Measurements from ENCODE around the gene SSTR5.

DNA sequence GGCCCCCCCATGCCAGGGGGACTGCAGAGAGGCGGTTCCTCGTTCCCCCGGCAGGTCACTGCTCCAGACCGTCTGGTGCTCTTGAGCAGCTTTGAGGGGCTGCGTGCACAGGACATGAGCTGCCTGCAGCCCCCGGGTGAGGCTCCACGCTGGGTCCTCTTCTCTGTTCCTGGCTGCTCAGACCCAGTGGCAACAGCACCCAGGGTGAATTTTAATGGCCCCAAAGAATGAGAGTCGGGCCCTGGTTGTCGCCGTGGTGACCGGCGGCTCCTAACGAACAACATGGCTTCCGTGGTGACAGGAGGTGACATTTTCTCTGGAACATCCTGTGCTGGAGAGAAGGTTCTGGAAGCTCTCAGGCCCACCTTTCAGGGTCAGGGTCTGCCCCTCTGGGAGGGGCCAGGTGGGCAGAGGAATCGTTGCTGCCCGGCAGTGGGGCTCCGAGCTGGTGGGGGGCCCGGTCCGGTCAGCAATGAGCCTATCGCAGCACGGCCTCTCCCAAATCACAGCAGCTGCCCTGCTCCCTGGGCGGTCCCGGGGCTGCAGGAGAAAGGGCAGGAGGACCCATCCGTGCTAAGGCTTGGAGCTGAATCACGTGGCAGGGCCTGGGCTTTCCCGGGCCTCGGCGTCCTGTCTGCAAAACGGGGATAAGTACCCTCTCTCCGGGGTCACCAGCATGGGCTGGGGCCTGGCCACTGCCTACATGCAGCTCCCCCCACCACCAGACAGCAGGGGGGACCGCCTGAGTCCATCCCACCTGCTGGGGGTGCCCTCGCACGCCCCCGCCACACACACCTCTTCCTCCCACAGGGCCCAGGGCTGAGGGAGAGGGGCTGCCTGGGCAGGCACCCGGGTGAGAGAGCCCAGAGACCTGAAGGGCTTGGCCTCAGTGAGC lies 26.9 kb downstream of the SSTR5 start:
- no peak for TF ChIP-seq POLR2A (IDR thresholded peaks at IDR 0.05)
- TF ChIP-seq, protein P1, sequence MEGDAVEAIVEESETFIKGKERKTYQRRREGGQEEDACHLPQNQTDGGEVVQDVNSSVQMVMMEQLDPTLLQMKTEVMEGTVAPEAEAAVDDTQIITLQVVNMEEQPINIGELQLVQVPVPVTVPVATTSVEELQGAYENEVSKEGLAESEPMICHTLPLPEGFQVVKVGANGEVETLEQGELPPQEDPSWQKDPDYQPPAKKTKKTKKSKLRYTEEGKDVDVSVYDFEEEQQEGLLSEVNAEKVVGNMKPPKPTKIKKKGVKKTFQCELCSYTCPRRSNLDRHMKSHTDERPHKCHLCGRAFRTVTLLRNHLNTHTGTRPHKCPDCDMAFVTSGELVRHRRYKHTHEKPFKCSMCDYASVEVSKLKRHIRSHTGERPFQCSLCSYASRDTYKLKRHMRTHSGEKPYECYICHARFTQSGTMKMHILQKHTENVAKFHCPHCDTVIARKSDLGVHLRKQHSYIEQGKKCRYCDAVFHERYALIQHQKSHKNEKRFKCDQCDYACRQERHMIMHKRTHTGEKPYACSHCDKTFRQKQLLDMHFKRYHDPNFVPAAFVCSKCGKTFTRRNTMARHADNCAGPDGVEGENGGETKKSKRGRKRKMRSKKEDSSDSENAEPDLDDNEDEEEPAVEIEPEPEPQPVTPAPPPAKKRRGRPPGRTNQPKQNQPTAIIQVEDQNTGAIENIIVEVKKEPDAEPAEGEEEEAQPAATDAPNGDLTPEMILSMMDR (IDR thresholded peaks at IDR 0.05), result no peak
